ENCODE results near the gene GLOD4. TPM values are rescaled to one million over a fixed set of nuclear protein-coding genes. Genes with fewer than 3 reads are reported as not detected.

Gene GLOD4
- total and polyA plus RNA-seq, 7 donors = 28.8 to 85.5 (median 42.7) TPM

DNA sequence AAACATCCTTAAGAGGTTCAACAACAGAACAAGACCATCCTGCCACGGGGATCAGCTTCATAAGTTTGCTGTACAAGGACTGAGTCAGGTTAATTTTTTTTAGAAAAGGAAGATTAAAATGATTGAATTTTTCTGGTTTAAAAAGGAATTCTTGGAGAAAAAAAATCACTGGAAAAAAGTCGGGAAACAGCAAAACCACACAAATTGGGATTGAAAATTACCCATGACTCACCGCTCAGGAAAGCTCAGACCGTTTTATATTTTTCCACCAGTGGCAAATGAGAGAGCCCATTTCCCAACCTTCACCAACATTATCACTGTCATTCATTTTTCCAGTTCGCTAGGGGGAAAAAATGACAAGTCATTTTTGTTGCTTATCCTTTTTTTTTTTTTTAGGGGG lies 46.7 kb upstream of the GLOD4 start:
- Histone ChIP-seq H3K27ac (no peak overlapping the region), H3K36me3 (peaks cover 4 to 22% (median 6%) of the 10 kb centered on the region in 4 donors), H3K9me3 (no peaks in the 10 kb centered on the region), H3K4me3 (no peak overlapping the region), H3K4me1 (peaks cover 0 to 5% (median 1%) of the 10 kb centered on the region in 4 donors), H3K27me3 (no peaks in the 10 kb centered on the region)
- intact Hi-C loops (cut with DNase I) = no loop called here
- TF ChIP-seq EP300 (IDR thresholded peaks at IDR 0.05) (no peak), POLR2AphosphoS5 (IDR thresholded peaks at IDR 0.05) (no peak), POLR2A (IDR thresholded peaks at IDR 0.05) (no peak)
- TF ChIP-seq, protein P1, sequence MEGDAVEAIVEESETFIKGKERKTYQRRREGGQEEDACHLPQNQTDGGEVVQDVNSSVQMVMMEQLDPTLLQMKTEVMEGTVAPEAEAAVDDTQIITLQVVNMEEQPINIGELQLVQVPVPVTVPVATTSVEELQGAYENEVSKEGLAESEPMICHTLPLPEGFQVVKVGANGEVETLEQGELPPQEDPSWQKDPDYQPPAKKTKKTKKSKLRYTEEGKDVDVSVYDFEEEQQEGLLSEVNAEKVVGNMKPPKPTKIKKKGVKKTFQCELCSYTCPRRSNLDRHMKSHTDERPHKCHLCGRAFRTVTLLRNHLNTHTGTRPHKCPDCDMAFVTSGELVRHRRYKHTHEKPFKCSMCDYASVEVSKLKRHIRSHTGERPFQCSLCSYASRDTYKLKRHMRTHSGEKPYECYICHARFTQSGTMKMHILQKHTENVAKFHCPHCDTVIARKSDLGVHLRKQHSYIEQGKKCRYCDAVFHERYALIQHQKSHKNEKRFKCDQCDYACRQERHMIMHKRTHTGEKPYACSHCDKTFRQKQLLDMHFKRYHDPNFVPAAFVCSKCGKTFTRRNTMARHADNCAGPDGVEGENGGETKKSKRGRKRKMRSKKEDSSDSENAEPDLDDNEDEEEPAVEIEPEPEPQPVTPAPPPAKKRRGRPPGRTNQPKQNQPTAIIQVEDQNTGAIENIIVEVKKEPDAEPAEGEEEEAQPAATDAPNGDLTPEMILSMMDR (IDR thresholded peaks at IDR 0.05) = no peak
- DNase-seq = no peak
- WGBS, 2 donors = 78 to 86% methylated on average over 5 of the region's 5 CpGs

DNA sequence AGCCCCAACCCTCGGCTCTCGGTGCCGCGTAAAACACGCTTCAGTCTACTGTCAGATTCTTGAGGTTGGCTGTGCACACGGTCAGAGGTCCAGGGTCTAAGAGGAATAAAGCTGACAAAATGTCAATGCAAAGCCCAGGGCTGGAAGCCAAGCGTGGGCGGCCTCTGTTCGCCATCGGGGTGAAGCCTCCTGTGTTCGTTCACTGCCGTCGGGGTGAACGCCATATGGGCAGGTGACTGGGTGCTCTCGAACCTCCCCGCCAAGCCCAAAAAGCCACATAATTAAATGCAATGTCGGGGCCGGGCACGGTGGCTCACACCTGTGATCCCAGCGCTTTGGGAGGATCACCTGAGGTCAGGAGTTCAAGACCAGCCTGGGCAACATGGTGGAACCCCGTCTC lies 44.7 kb upstream of the GLOD4 start:
- Histone ChIP-seq H3K27ac (no peak overlapping the region), H3K4me1 (no peaks in the 10 kb centered on the region), H3K9me3 (no peaks in the 10 kb centered on the region), H3K36me3 (peaks cover 13 to 40% (median 16%) of the 10 kb centered on the region in 4 donors), H3K27me3 (no peaks in the 10 kb centered on the region), H3K4me3 (no peak overlapping the region)
- DNase-seq = no peak
- no peak for TF ChIP-seq POLR2A (IDR thresholded peaks at IDR 0.05)
- TF ChIP-seq EP300 (IDR thresholded peaks at IDR 0.05) = no peak
- TF ChIP-seq, protein P1 (IDR thresholded peaks at IDR 0.05) = no peak
- no peak for TF ChIP-seq POLR2AphosphoS5 (IDR thresholded peaks at IDR 0.05)
- whole genome bisulfite sequencing, 2 donors = 89 to 90% methylated on average over 21 of the region's 21 CpGs
- intact Hi-C loops (cut with DNase I) = no loop called here

DNA sequence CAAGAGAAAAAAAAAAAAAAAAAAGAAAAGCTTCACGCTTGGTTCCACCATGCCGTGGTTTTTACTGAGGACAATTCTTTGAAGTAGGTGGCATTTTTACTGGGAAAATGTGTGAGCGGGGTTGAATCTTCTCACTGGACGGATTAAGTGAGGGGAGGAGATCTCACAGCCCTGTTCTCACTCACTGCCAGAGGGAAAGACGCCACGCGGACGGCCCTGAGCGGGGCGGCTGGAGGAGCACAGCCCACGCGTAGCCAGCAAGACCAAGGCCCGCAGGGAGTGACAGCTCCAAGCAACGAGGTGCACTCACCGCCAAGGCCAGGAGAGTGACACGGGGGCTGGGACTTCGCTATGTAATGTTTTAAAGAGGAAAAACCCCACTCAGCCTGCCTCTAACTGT lies 43.1 kb upstream of the GLOD4 start:
- peaks cover 13 to 40% (median 21%) of the 10 kb centered on the region in 4 donors for H3K36me3 ChIP-seq
- H3K27ac ChIP-seq = peak overlapping the region in 1 of 4 donors; percentile 14
- 84 to 85% methylated on average over 17 of the region's 17 CpGs for WGBS, 2 donors
- intact Hi-C loops (cut with DNase I) = no loop called here
- H3K4me1 ChIP-seq = no peaks in the 10 kb centered on the region
- TF ChIP-seq, protein P1 (IDR thresholded peaks at IDR 0.05) = no peak
- DNase-seq = no peak
- H3K4me3 ChIP-seq = no peak overlapping the region
- H3K27me3 ChIP-seq = no peaks in the 10 kb centered on the region
- no peaks in the 10 kb centered on the region for H3K9me3 ChIP-seq

DNA sequence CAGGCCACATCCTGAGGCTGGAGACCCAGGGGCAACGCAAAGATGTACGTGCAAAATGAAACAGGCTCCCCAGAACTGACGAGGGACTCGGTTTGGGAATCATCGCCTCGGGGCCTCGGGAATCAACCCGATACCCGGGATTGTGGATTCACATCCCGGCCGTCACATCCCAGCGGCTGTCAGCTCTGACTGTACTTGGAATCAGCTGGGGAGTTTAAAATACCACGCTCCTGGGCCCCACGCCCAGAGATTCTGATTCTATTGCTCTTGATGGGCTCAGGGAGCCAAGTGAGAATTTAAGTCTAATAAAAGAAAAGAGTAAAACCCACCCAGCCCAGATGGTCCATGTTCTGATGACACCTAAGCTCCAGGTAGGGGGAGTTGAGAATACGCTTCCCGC lies 42.3 kb upstream of the GLOD4 start:
- WGBS, 2 donors = 91% methylated on average over 16 of the region's 16 CpGs
- H3K9me3 ChIP-seq = no peaks in the 10 kb centered on the region
- H3K4me3 ChIP-seq = no peak overlapping the region
- intact Hi-C loops (cut with DNase I) = no loop called here
- no peak for TF ChIP-seq EP300 (IDR thresholded peaks at IDR 0.05)
- TF ChIP-seq POLR2A (IDR thresholded peaks at IDR 0.05) = no peak
- TF ChIP-seq, protein P1 (IDR thresholded peaks at IDR 0.05) = no peak
- no peak for TF ChIP-seq POLR2AphosphoS5 (IDR thresholded peaks at IDR 0.05)
- H3K4me1 ChIP-seq = no peaks in the 10 kb centered on the region
- H3K27ac ChIP-seq = peak overlapping the region in 1 of 4 donors; percentile 8
- peaks cover 13 to 47% (median 26%) of the 10 kb centered on the region in 4 donors for H3K36me3 ChIP-seq
- no peaks in the 10 kb centered on the region for H3K27me3 ChIP-seq
- no peak for DNase-seq

DNA sequence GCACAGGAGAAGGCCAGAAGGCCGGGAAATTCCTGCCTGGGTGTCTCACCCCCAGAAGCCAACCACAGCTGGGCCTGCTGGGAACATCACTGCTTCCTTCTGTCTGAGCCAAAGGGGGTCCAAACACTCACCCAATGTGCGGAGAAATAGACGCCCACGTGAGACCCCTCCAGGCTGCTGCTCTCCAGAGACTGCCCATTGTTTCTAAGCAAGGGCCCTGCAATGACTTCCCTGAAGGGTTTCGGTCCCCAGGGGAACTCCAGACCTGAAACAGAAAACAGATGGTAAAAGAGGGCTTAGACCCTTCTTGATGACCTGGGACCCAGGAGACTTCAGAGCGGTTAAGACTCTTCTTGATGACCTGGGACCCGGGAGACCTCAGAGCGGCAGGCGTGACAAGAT lies 41.4 kb upstream of the GLOD4 start:
- no peak overlapping the region for H3K27ac ChIP-seq
- no peaks in the 10 kb centered on the region for H3K27me3 ChIP-seq
- 82 to 85% methylated on average over 9 of the region's 9 CpGs for WGBS, 2 donors
- TF ChIP-seq, protein P1 (IDR thresholded peaks at IDR 0.05) = no peak
- no peak overlapping the region for H3K4me3 ChIP-seq
- intact Hi-C loops (cut with DNase I) = no loop called here
- peaks cover 13 to 56% (median 35%) of the 10 kb centered on the region in 4 donors for H3K36me3 ChIP-seq
- H3K9me3 ChIP-seq = no peaks in the 10 kb centered on the region
- no peak for DNase-seq
- no peaks in the 10 kb centered on the region for H3K4me1 ChIP-seq

Measured in sigmoid colon (tissue), 7 donors.